Measurements from ENCODE around the gene UNCX. TPM values are rescaled to one million over a fixed set of nuclear protein-coding genes. Genes with fewer than 3 reads are reported as not detected.

Gene UNCX
- total RNA-seq, 1 experiment from 2014 or later: 1.9 TPM

GRCh38 chr7:1241258-1241602, 8.6 kb downstream of the UNCX start:
- no peak for DNase-seq (ENCODE audit: low spot score)
- peaks cover 58% of the 10 kb centered on the region for H3K4me1 ChIP-seq (ENCODE audit: insufficient read depth, low read length, poor library complexity, severe bottlenecking)
- H3K36me3 ChIP-seq (ENCODE audit: insufficient read depth, low read length, poor library complexity, severe bottlenecking): no peaks in the 10 kb centered on the region
- H3K4me3 ChIP-seq (ENCODE audit: low read depth, low read length, poor library complexity, severe bottlenecking): no peak overlapping the region
- no peaks in the 10 kb centered on the region for H3K9me3 ChIP-seq (ENCODE audit: low read depth, low read length, poor library complexity, severe bottlenecking)
- H3K27me3 ChIP-seq (replicated peaks; ENCODE audit: insufficient read depth, low read depth, low read length, poor library complexity): peaks cover 93% of the 10 kb centered on the region
- ChIA-PET CTCF (no interaction called here), POLR2A (ENCODE audit: low non-redundant PET) (no interaction called here)
- no TSS peak for BruUV-seq (replicated peaks)
- intact Hi-C loops (cut with micrococcal nuclease; ENCODE audit: unreplicated experiment): no loop called here
- no peak overlapping the region for H3K27ac ChIP-seq (ENCODE audit: low read depth, low read length, poor library complexity, severe bottlenecking)
- TF ChIP-seq CTCF (conservative IDR thresholded peaks at IDR 0.05; ENCODE audit: low read depth, low read length) (no peak), EZH2 (IDR thresholded peaks at IDR 0.05; ENCODE audit: borderline replicate concordance, low read depth, low read length, poor library complexity, severe bottlenecking) (no peak)

- no peak overlapping the region for H3K27ac ChIP-seq (ENCODE audit: low read depth, low read length, poor library complexity, severe bottlenecking)
- H3K4me1 ChIP-seq (ENCODE audit: insufficient read depth, low read length, poor library complexity, severe bottlenecking): peaks cover 58% of the 10 kb centered on the region
- POLR2A ChIA-PET (ENCODE audit: low non-redundant PET): no interaction called here
- no peaks in the 10 kb centered on the region for H3K36me3 ChIP-seq (ENCODE audit: insufficient read depth, low read length, poor library complexity, severe bottlenecking)
- peaks cover 98% of the 10 kb centered on the region for H3K27me3 ChIP-seq (replicated peaks; ENCODE audit: insufficient read depth, low read depth, low read length, poor library complexity)
- DNase-seq (ENCODE audit: low spot score): no peak
- CTCF ChIA-PET: no interaction called here
- intact Hi-C loops (cut with micrococcal nuclease; ENCODE audit: unreplicated experiment): no loop called here
- no peaks in the 10 kb centered on the region for H3K9me3 ChIP-seq (ENCODE audit: low read depth, low read length, poor library complexity, severe bottlenecking)
- no TSS peak for BruUV-seq (replicated peaks)
- H3K4me3 ChIP-seq (ENCODE audit: low read depth, low read length, poor library complexity, severe bottlenecking): no peak overlapping the region
- TF ChIP-seq CTCF (conservative IDR thresholded peaks at IDR 0.05; ENCODE audit: low read depth, low read length): no peak
- TF ChIP-seq EZH2 (IDR thresholded peaks at IDR 0.05; ENCODE audit: borderline replicate concordance, low read depth, low read length, poor library complexity, severe bottlenecking): peak; percentile 91
These were observed 9.1 kb downstream of the UNCX start for GRCh38 chr7:1241603-1242255.

DNA sequence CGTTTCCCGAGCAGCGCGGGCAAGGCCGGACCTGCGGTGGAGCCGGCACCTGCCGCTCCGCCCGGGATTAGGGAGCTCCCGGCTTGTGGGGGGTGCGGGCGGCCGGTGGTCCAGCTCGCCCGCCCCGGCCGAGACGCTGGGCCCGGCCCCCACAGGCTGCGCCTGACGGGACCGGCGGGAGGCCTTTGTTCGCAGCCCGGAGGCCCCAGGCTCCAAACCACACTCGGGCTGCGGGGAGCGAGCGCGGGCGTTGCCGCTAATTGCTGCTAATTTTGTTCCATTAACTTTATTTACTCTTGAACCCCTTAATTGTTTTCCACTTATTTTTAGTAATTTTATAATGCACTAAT, 9.6 kb downstream of the UNCX start:
- Histone ChIP-seq H3K27ac (ENCODE audit: low read depth, low read length, poor library complexity, severe bottlenecking) (no peak overlapping the region), H3K9me3 (ENCODE audit: low read depth, low read length, poor library complexity, severe bottlenecking) (no peaks in the 10 kb centered on the region), H3K4me1 (ENCODE audit: insufficient read depth, low read length, poor library complexity, severe bottlenecking) (peaks cover 56% of the 10 kb centered on the region), H3K4me3 (ENCODE audit: low read depth, low read length, poor library complexity, severe bottlenecking) (no peak overlapping the region), H3K36me3 (ENCODE audit: insufficient read depth, low read length, poor library complexity, severe bottlenecking) (no peaks in the 10 kb centered on the region), H3K27me3 (replicated peaks; ENCODE audit: insufficient read depth, low read depth, low read length, poor library complexity) (peaks cover 98% of the 10 kb centered on the region)
- ChIA-PET CTCF (no interaction called here), POLR2A (ENCODE audit: low non-redundant PET) (no interaction called here)
- intact Hi-C loops (cut with micrococcal nuclease; ENCODE audit: unreplicated experiment): no loop called here
- DNase-seq (ENCODE audit: low spot score): no peak
- peak; percentile 97 for TF ChIP-seq EZH2 (IDR thresholded peaks at IDR 0.05; ENCODE audit: borderline replicate concordance, low read depth, low read length, poor library complexity, severe bottlenecking)
- no peak for TF ChIP-seq CTCF (conservative IDR thresholded peaks at IDR 0.05; ENCODE audit: low read depth, low read length)
- BruUV-seq (replicated peaks): no TSS peak
